ENCODE measurements around the gene PLEKHA3.

DNA sequence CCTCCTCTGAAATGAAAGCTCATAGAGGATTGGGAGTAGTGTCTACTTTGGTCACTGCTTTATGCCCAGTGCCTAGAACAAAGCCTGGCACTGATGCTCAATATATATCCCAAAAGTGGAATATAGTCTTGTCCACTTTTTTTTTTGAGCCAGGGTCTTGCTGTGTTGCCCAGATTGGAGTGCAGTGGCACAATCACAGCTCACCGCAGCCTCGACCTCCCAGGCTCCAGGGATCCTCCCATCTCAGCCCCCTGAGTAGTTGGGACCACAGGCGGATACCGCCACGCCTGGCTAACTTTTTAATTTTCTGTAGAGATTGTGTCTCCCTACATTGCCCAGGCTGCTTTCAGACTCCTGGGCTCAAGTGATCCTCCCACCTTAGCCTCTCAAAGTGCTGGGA is 5.7 kb upstream of the PLEKHA3 start:
- TF ChIP-seq, protein P1, sequence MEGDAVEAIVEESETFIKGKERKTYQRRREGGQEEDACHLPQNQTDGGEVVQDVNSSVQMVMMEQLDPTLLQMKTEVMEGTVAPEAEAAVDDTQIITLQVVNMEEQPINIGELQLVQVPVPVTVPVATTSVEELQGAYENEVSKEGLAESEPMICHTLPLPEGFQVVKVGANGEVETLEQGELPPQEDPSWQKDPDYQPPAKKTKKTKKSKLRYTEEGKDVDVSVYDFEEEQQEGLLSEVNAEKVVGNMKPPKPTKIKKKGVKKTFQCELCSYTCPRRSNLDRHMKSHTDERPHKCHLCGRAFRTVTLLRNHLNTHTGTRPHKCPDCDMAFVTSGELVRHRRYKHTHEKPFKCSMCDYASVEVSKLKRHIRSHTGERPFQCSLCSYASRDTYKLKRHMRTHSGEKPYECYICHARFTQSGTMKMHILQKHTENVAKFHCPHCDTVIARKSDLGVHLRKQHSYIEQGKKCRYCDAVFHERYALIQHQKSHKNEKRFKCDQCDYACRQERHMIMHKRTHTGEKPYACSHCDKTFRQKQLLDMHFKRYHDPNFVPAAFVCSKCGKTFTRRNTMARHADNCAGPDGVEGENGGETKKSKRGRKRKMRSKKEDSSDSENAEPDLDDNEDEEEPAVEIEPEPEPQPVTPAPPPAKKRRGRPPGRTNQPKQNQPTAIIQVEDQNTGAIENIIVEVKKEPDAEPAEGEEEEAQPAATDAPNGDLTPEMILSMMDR (IDR thresholded peaks at IDR 0.05), result no peak
- TF ChIP-seq POLR2A (IDR thresholded peaks at IDR 0.05), result no peak

Data from uterus (tissue), 2 donors.